GM12864 (cell line): ENCODE results near the gene CHN2.

Source experiments
- DNase-seq: peaks from one replicate; pipeline ENCODE4 v3.0.0-alpha.2; 2011; ENCODE audit warnings: low read depth
- H3K4me3 ChIP-seq: 2 replicates; pipeline ENCODE4 v1.5.1; 2011; ENCODE audit warnings: mild to moderate bottlenecking, low read depth, low read length, control low read depth
- TF ChIP-seq, protein P1 (sequence below): IDR thresholded peaks from 2 replicates; pipeline ENCODE4 v1.5.1; 2011; ENCODE audit warnings: low read depth, mild to moderate bottlenecking, moderate library complexity, low read length, control low read depth, inconsistent platforms; ENCODE audit errors: missing control alignments

Gene CHN2

DNA sequence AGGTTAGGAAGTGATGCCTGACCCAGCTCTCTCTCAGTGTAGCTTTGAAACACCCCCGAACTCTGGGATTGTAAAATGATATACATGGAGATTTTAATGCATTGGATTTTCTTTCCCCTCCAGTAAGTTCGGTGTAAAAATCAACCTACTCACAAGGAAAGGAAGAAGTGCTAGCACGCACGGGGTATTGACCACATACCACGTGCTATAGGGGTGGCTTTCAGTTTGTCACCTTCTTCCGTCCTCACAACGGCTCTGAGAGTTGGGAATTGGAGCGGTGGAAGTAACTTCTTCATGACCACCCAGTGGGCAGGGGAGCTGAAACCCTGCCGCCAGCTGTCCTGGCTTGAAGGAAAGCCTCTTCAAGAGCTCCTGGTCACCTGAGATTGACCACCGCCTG is 219.6 kb downstream of the CHN2 start:
- no peak for DNase-seq
- no peak overlapping the region for H3K4me3 ChIP-seq
- TF ChIP-seq, protein P1, sequence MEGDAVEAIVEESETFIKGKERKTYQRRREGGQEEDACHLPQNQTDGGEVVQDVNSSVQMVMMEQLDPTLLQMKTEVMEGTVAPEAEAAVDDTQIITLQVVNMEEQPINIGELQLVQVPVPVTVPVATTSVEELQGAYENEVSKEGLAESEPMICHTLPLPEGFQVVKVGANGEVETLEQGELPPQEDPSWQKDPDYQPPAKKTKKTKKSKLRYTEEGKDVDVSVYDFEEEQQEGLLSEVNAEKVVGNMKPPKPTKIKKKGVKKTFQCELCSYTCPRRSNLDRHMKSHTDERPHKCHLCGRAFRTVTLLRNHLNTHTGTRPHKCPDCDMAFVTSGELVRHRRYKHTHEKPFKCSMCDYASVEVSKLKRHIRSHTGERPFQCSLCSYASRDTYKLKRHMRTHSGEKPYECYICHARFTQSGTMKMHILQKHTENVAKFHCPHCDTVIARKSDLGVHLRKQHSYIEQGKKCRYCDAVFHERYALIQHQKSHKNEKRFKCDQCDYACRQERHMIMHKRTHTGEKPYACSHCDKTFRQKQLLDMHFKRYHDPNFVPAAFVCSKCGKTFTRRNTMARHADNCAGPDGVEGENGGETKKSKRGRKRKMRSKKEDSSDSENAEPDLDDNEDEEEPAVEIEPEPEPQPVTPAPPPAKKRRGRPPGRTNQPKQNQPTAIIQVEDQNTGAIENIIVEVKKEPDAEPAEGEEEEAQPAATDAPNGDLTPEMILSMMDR = no peak

DNA sequence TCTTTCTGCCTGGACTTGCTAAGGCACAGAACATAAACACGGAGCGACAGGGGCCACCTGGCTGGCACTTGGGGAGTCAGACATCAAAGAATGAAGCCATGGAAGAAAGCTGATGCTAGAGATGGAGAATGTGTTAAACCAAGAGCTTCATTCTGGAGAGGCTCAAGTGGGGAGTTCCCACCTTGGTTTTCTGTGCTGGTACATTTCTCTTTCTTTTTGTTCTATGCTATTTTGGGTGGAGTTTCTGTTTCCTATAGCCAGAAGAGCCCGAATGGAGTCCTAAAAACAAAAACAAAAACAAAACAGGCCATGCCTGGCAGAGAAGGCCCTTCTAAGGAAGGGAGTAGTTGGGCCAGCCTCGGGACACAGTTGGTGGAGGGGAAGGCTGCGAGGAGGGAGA is 220.6 kb downstream of the CHN2 start:
- TF ChIP-seq, protein P1 = no peak
- no peak for DNase-seq
- no peak overlapping the region for H3K4me3 ChIP-seq

DNA sequence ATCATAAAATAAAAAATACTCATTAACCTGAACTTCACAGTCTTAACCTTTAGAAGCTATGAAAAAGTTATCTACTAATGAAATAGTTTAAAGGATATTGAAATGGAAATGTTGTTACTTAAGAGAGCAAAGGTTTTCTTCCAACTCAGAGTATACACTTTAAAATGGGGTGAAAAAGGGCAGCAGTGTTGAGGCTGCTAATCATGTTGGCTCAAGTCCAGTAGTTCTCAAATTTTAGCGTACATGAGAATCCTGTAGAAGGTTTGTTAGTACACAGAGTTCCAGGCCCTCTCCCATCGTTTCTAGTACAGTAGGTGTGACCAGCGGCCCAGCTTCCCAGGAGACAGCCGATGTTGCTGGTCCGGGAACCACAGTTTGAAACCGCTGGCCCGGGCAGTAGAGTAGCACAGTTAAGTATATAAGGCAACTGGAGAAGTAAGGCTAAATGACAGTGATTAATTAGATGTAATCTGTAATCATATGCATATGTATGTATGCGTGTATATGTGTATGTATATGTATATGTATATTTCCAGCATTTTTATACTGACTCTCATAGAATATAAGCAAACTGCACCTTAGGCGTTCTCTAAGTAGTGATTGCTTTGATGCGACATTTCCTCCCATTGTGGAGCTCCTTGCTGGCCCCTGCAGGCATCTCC is 221.8 kb downstream of the CHN2 start:
- DNase-seq = no peak
- no peak overlapping the region for H3K4me3 ChIP-seq
- TF ChIP-seq, protein P1 = no peak

DNA sequence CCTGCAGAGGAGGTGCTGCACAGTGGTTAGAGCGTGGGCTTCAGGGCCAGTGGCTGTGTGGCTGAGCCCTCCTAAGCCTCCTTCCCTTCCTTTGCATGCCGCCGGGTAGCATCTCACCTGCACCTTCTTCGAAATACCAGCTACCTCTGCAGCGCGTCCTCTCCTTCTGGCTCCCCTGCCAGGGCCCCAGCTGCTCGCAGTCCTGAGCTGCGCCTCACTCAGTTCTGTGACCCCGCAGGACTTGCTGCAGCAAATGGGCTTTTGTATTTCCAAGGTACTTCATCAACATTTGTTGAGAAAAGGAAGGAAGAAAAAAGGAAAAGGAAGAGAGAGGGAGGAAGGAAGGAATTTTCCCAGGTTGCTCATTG is 222.3 kb downstream of the CHN2 start:
- DNase-seq = no peak
- TF ChIP-seq, protein P1 = no peak
- H3K4me3 ChIP-seq = no peak overlapping the region

DNA sequence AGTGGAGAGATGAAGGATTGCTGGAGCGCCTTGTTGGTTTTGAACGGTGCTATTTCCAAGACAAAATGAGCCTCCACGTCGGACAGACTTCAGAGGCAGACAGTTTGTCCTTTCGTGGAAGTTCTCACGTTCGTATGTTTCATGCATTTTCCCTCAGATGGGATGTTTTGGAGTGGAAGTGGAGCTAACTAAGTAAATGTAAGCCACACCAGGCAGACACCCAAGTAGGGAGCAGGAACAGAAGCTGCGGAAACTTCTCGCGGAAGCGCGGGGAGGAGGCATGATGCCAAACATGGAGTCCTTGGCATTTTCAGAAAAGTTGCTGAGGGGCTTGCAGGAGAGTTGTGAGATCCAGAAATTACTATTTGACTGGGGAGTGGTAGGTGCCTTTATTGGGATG is 223.5 kb downstream of the CHN2 start:
- TF ChIP-seq, protein P1 = no peak
- H3K4me3 ChIP-seq = no peak overlapping the region
- DNase-seq = no peak

DNA sequence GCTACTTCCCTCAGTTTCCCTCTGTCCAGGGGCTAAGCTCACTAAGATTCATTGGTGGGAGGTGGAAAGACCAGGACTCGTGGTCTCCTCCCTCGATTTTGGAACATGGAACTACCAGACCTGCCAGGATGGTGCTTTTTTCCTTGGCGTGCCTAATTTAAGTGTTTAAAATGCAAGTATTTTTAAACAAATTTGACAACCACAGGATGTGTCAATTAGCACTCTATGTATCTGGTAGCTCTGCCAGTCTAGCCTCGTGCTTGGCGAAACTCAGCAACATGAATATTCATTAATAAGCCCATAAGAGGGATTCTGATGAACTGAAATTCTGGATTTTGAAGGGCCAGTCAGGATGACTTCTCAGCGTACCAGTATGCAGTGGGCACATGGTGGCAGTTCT is 224.1 kb downstream of the CHN2 start:
- DNase-seq = no peak
- TF ChIP-seq, protein P1 = no peak
- no peak overlapping the region for H3K4me3 ChIP-seq

DNA sequence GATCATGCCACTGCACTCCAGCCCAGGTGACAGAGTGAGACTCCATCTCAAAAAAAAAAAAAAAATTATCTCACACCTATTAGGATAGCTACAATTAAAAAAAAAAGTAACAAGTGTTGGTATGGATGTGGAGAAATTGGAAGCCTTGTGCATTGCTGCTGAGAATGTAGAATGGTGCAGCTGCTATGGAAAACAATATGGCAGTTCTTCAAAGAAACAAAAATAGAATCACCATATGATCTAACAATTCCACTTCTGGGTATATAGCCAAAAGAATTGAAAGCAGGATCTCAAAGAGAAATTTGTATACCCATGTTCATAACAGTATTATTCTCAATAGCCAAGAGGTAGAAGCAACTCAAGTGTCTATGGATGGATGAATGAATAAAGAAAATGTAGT is 225.4 kb downstream of the CHN2 start:
- no peak for DNase-seq
- TF ChIP-seq, protein P1 = no peak
- H3K4me3 ChIP-seq = no peak overlapping the region
